C4-2B (cell line): Measurements from ENCODE around the gene PNPLA5.

Experiments
- H3K27ac ChIP-seq: fragments of 450-650 bp; 2 replicates; pipeline ENCODE4 v1.5.1; 2017
- CTCF ChIP-seq: fragments of 450-650 bp; conservative IDR thresholded peaks from 2 replicates; pipeline ENCODE4 v1.5.1; 2017; ENCODE audit warnings: mild to moderate bottlenecking
- ZFX ChIP-seq: fragments of 450-650 bp; IDR thresholded peaks from 2 replicates; pipeline ENCODE4 v1.6.1; 2017

PNPLA5 gene

GRCh38 chr22:43901976-43902643 is 10.3 kb upstream of the PNPLA5 start:
- no peak overlapping the region for H3K27ac ChIP-seq

GRCh38 chr22:43900206-43900605 is 8.4 kb upstream of the PNPLA5 start:
- TF ChIP-seq ZFX: no peak
- TF ChIP-seq CTCF: no peak
- H3K27ac ChIP-seq: no peak overlapping the region

More at GRCh38 chr22:43901976-43902643, 10.3 kb upstream of the PNPLA5 start:
- TF ChIP-seq ZFX: no peak
- no peak for TF ChIP-seq CTCF

GRCh38 chr22:43897751-43898261 is 6.0 kb upstream of the PNPLA5 start:
- H3K27ac ChIP-seq: no peak overlapping the region
- no peak for TF ChIP-seq CTCF
- TF ChIP-seq ZFX: no peak

- TF ChIP-seq CTCF (no peak), ZFX (no peak)
- H3K27ac ChIP-seq: no peak overlapping the region
These were observed 4.3 kb upstream of the PNPLA5 start for GRCh38 chr22:43895986-43896645.

GRCh38 chr22:43894122-43894521 is 2.3 kb upstream of the PNPLA5 start:
- H3K27ac ChIP-seq: no peak overlapping the region
- TF ChIP-seq CTCF: no peak
- no peak for TF ChIP-seq ZFX

- no peak overlapping the region for H3K27ac ChIP-seq
- TF ChIP-seq ZFX (no peak), CTCF (no peak)
These were observed 1.5 kb upstream of the PNPLA5 start for GRCh38 chr22:43893266-43893665.

- no peak overlapping the region for H3K27ac ChIP-seq
- TF ChIP-seq ZFX: no peak
- no peak for TF ChIP-seq CTCF
These were observed 526 bp upstream of the PNPLA5 start for GRCh38 chr22:43892183-43892894.
